SW480 (cell line): ENCODE data around the gene NDUFB10.
"Not testable (repeated sequence)": the region's sequence is repeated elsewhere in the genome, so short reads cannot be mapped to it uniquely, and the experiment has no call there.

Source experiments
- DNase-seq: peaks from one replicate; pipeline ENCODE4 v3.0.0-alpha.2; 2016; ENCODE audit warnings: low spot score

NDUFB10 gene

DNA sequence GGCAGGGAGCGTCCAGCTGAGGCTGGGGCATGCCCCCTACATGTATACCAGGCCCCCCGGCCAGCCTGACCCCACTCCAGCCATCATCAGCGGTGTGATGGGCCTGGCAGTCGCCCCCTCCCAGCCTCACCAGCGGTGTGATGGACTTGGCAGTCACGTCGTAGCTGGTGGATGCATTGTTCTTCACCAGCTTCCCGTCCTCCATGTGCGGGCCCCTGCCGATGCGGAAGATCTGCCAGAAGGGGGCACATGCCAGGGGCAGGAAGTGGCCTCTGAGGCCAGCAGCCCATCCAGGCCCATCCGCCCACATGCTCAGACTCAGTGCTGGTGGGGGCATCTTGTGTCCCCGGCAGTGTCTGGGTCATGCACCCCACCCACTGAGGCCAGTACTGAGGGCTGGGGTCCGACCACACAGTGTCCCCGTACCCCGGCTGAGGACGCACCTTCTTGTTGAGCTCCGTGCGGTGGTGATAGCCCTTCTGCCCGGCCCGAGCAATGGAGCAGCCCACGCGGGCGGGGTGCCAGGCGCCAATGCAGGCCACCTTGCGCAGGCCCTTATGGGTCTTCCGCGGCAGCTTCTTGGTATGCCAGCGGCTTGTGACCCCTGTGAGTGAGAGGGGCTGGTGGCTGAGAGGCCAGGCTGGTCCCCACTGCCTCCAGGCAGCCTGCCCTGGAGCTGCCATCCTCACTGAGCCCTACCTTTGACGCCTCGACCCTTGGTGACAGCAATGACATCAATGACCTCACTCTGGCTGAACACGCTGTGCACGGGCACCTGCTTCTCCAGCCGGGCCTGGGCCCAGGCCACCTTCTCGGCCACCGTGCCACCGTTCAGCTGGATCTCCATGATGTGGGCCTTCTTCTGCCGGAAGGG is 12.6 kb upstream of the NDUFB10 start:
- DNase-seq = no peak

DNA sequence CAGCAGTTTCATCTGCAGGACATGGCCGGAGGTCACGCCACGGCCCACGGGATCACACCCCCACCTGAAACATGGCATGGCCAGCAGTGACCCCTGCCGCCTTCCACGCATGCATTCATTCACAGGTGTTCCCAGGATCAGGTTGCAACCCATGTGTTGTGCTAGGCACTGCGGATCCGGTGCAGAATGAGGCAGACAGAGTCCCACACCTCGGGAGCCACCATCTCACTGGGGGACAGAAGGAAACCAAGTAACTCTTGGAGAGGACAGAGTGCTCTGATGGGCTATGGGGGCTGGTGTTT is 12.0 kb upstream of the NDUFB10 start:
- no peak for DNase-seq

DNA sequence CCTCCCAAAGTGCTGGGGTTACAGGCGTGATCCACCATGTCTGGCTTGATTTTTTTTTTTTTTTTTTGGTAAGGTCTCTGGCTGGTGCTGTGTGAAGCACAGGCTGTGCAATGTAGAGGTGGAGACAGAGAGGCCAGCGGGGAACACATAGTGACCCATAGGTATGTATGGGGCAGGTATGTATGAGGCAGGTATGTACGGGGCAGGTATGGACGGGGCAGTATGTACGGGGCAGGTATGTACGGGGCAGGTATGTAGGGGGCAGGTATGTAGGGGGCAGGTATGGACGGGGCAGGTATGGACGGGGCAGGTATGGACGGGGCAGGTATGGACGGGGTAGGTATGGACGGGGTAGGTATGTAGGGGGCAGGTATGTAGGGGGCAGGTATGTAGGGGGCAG is 9.8 kb upstream of the NDUFB10 start:
- no peak for DNase-seq

DNA sequence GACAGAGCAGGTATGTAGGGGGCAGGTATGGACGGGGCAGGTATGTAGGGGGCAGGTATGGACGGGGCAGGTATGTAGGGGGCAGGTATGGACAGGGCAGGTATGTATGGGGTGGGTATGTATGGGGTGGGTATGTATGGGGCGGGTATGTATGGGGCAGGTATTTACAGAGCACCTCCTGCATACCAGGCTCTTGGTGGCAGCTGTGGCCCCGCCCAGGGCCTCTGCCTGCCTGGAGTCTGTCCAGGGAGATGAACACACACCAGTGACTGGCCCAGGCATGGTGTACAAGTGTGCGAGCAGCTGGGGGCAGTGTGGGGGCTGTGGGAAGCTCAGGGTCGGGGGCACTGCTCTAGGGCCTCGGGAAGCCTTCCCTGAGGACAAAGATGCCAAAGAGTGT is 9.3 kb upstream of the NDUFB10 start:
- no peak for DNase-seq

DNA sequence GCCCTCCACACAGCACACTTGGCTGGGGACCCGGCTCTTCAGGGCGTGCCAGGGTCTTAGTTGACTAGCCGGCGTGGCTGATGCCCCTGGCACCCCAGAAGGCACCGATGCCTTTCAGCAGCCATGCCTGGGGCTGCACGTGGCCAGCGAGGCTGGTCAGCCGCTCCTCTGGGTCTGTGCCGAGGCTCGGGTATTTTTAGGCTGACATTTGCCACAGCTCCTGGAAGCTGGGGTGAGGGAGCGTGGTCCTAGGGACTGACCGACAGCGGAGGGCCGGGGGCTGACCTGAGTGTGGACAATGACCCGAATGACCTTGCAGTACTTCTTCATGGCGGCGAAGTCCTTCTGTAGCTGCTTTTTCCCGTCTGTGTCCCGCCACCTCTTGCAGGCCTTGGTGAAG is 8.8 kb upstream of the NDUFB10 start:
- no peak for DNase-seq

DNA sequence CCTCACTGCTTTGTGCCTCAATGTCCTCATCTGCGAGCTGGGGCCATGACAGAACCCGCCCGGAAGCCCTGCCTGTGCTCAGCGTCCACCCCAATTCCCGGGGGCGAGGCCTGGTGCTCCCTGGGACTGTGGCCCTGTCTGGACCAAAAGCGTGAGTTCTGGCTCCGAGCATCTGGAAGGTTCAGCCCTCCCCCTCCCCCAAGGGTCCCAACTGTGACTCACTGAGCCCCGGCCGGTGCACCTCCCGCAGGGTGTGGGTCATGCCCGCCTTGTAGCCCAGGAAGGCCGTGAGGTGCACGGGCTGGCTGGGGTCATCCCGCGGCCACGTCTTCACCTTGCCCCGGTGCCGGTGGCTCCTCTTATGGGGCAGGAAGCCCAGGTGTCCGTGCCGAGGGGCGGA is 5.6 kb upstream of the NDUFB10 start:
- no peak for DNase-seq

DNA sequence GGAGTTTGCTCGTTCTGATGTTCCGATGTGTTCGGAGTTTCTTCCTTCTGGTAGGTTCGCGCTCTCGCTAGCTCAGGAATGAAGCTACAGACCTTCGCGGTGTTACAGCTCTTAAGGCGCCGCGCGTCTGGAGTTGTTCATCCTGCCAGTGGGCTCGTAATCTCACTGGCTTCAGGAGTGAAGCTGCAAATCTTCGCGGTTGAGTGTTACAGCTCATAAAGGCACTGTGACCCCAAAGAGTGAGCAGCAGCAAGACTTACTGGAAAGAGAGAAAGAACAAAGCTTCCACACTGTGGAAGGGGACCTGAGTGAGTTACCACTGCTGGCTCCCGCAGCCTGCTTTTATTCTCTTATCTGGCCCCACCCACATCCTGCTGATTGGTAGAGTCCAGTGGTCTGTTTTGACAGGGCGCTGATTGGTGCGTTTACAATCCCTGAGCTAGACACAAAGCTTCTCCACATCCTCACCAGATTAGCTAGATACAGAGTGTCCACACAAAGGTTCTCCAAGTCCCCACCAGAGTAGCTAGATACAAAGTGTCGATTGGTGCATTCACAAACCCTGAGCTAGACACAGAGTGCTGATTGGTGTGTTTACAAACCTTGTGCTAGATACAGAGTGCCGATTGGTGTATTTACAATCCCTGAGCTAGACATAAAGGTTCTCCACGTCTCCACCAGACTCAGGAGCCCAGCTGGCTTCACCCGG is 1.8 kb upstream of the NDUFB10 start:
- not testable (repeated sequence) for DNase-seq

DNA sequence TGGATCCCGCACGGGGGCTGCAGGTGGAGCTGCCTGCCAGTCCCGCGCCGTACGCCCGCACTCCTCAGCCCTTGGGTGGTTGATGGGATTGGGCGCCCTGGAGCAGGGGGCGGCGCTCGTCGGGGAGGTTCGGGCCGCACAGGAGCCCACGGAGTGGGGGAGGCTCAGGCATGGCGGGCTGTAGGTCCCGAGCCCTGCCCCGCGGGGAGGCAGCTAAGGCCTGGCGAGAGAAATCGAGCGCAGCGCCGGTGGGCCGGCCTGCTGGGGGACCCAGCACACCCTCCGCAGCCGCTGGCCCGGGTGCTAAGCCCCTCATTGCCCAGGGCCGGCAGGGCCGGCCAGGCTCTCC is 1.2 kb upstream of the NDUFB10 start:
- not testable (repeated sequence) for DNase-seq

DNA sequence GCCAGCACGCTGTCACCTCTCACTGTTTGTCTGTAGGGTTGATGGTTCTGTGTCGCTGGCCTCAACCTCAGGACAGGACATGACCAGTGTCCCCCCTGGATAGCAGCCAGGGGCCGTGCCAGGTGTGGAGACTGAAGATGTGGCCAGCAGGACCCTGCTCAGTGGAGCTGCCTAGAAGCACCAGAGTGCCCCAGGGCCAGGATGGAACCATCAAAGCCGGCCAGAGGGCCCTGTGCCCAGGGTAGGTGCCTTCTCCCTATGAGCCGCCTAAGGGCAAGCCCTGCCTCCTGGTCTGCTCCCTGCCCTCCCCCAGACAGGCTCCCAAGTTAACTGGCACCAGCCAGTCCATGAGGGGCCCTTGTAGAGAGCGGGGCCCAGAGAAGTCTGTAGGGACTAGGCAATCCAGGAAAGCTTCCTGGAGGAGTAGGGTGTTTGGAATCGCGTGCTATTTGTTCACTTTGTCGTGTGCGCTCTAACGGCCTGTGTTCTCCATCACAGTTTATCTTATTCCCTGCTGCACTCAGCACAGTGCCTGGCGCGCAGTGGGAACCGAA is 546 bp upstream of the NDUFB10 start:
- DNase-seq = no peak

DNA sequence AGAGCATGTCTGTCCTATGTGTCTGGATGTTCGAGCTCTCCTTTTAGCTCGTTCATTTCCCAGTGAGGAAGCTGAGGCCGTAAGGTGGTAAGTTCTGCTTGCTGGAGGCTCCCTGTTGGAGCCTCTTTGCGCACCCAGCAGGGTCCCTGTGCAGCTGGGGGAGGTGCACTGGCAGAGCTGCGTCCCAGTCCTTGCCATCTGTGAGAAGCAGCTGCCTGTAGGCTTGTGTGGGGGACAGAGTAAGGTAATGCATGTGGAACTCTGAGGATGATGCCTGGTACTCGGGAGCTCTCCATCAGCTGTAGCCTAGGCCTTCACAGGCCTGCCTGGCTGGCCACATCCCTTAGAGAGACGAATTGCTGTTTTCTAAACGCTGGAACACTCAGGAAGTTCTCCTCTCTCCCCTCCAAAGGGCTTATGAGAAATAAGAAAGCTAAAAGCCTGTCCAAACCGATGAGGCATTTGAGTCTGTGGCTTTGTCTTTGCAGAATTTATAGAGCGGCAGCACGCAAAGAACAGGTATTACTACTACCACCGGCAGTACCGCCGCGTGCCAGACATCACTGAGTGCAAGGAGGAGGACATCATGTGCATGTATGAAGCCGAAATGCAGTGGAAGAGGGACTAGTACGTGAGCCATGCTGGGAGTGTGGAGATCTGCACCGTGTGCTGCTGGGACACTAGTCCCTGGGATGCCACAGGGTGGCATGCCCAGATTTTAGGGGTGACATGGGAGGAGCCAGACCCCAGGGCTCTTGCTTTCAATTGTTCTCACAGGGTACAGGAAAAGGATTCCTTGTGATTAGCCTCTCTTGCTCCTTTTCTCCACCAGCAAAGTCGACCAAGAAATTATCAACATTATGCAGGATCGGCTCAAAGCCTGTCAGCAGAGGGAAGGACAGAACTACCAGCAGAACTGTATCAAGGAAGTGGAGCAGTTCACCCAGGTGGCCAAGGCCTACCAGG is 1.6 kb downstream of the NDUFB10 start:
- peak; percentile 72 for DNase-seq

DNA sequence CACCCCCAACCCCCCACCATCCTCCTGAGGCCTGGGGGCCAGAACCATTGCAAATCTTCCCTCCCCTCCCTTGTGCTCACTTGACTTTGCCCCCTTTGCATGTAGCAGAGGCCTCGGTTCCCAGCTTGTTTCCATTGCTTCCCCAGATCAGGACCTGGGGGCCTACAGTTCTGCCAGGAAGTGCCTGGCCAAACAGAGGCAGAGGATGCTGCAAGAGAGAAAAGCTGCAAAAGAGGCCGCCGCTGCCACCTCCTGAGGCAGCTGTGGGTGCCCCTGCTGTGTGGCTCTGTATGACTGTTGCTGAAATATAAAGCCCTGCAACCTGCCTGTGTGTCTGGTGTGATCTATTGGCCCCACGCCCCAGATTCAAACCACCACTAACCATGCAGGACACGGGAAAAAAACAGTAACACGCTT is 2.3 kb downstream of the NDUFB10 start:
- DNase-seq = no peak

DNA sequence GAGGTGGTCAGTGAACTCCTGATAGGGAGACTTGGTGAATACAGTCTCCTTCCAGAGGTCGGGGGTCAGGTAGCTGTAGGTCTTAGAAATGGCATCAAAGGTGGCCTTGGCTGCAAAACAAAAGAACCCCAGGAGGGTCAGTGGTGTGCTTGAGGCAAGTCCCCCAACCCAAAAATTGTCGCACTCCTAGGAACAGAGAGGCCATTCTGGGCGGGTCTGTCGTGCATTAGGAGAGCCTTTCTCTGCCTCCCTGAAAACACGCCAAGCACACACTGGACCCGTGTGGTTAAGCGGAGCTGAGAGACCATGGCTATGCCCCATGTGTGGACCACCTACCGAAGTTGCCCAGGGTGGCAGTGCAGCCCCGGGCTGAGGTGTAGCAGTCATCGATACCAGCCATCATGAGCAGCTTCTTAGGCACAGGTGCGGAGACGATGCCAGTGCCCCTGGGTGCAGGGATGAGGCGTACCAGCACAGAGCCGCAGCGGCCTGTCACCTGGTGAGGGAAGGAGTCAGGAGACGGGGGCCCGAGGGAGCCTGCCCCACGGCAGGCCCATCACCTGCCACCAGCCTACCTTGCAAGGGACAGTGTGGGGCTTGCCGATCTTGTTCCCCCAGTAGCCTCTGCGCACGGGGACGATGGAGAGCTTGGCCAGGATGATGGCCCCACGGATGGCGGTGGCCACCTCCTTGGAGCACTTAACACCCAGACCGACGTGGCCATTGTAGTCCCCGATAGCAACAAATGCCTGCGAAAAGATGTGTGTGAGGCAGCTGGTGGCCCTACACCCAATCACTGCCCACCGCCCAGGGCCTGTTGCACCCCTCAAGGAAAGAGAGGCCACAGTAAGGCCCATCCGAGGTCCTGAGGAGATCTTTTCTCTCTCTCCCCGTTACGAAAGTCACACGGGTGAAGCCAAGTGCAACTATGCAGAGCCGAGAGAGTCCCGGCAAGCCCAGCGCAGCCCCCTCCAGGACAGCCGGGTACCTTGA is 3.1 kb downstream of the NDUFB10 start:
- not testable (repeated sequence) for DNase-seq

DNA sequence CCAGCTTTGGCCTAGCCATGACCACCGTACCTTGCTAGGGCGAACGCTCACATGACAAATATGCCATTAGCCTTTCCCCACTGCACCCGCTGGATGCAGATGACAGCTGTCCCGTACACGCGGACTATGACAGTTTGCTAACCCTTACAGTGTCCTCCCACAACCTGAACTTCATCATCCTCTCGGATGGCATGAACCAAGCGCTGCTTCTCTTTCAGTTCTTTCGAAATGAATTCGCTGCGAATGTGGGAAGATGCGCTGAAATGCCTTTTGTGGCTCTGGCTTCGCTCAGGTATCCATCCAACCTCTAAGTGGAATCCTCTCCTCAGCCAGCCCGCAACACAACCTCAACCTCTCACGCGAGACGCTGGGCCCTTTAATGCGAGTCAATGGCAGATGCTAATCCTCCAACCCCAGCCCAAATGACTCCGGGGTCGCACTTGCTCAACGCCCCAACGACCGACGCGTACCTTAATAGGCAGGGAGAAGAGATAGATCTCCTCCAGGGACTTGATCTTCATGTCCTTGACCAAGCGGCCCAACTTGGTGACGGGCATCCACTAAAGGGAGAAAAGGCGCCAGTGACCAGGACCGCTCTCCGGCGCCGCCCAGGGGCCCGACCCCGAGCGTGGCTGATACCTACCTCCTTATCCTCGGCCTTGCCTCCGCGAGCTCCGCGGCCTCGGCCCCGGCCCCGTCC is 4.6 kb downstream of the NDUFB10 start:
- DNase-seq = no peak

DNA sequence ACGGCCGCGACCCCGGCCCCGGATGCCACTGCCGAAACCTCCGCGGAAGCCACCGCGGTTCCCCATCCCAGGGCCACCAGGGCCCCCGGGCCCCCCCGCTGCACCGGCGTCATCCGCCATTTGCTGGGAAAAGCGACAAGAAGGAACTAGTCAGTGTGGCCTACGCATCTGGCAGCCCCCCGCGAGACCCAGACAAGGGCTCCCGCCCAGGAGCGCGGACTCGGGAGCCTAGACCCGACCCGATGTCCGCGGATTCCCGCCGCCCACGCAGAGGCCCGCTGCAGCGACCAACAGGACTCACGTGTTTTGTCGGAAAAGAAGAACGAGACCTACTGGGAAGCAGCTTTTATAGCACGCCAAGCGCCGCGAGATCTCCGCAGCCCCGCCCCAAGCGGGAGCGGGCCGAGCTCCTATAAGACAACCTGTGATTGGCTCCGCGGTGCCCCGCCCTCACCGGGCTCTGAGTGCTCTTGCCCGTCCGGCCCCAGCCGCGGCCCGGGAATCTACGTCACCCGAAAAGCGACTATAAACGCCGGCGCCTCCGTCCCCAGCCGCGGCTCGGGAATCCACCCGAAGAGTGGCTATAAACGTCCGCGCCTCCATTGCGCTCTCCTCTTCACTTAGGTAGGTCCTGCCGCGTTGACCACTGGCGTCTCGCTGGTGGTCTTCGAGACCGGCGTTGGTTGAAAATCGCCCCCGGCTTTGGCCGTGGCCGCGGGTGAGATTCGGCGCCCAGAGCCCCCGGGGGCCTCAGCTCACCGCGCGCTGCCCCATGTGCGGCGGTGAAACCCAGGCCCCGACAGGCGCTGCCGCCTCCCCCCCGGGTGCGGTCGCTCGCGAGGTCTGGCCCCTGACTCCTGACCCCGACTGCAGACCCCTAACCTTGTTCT is 5.4 kb downstream of the NDUFB10 start, which contains the start of gene RPS2:
Gene RPS2, minus strand, starts transcription at position 321 of the 890 bp plus-strand sequence. Its CDS starts 201 bp downstream, at position 120.
- DNase-seq = peak; percentile 98

DNA sequence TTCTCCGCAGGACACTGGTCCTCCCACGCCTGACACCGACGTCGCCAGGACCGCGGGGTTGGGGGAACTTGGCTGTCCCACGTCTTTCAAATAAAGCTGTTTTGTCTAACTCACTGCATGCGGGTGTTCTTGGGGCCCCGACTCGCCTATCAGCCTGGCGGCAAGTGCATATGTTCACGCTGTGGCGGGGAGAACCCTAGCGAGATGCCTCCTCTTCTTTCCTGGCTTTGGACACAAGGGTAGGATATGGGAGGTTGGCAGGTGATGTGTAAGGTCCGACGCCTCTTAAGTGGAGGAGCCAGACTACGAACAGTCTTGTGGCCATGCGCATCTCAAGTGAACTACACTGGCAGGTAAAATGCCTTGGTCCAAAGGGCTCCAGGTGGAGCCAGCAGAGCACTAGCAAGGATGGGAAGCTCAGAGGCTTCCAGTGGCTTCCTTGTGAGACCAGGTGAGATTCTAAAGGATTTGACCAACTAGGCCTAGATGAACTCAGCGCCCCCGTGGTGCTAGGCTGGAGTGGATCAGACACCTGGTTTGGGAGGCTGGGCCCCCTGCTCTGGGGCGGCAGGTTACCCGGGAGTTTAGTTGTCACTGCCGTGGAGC is 6.2 kb downstream of the NDUFB10 start:
- DNase-seq = no peak

DNA sequence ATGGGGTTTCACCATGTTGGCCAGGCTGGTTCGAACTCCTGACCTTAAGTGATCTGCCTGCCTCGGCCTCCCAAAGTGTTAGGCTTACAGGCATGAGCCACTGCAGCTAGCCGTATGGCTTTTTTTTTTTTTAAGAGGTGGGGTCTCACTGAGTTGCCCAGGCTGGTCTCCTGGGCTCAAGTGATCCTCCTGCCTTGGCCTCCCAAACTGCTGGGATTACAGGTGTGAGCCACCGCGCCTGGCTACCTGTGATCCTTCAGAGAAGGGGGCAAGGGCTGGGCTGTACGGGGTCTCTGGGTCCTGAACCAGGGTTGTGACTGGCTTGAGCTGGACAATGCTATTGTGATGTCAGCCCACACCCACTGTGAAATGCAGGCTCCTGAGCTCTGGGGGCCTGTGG is 7.1 kb downstream of the NDUFB10 start, which contains the start of gene RNF151:
Gene RNF151, plus strand, starts transcription at position 397 of the 400 bp plus-strand sequence. CDS start 26 bp downstream, outside the sequence.
- no peak for DNase-seq

DNA sequence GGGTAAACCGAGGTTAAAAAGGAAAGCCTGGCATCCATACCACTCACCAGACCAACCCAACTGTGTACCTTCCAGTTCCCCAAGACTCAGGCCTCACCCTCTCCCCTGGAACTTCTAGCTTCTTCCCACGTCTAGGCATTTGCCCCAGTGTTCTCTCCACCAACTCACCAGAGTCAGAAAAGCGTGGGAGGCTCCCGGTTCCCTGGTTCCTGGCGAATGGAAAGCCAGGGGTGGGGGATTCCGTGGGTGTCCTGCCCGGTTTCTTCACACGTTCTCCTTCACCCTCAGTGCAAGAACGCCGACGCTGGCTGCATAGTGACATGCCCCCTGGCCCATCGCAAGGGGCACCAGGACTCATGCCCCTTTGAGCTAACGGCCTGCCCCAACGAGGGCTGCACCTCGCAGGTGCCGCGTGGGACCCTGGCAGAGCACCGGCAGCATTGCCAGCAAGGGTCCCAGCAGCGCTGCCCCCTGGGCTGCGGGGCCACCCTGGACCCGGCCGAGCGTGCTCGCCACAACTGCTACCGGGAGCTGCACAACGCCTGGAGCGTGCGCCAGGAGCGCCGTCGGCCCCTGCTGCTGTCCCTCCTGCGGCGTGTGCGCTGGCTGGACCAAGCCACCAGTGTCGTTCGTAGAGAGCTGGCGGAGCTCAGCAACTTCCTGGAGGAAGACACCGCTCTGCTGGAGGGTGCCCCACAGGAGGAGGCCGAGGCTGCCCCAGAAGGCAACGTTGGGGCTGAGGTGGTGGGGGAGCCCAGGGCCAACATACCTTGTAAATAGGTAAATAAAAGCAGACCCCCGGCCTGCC is 9.0 kb downstream of the NDUFB10 start:
- DNase-seq = no peak
